ENCODE results near the gene CATSPERB. TPM values are rescaled to one million over a fixed set of nuclear protein-coding genes. Genes with fewer than 3 reads are reported as not detected.
"Not testable (repeated sequence)": the region's sequence is repeated elsewhere in the genome, so short reads cannot be mapped to it uniquely, and the experiment has no call there.

CATSPERB gene
- not detected in 2 replicates for total RNA-seq (2014; rRNA removed)
- not detected for polyA plus RNA-seq (2012)

- DNase-seq (ENCODE audit: low read depth), result no peak
Measured at GRCh38 chr14:91731986-91732385, at the start of gene CATSPERB. Gene CATSPERB (minus strand): TSS chr14:91732086. CDS start chr14:91729479, 2,607 bp downstream.

GRCh38 chr14:91780452-91780851 lies 48.6 kb upstream of the CATSPERB start:
- no peak for DNase-seq (ENCODE audit: low read depth)

GRCh38 chr14:91778217-91778616 lies 46.3 kb upstream of the CATSPERB start:
- no peak for DNase-seq (ENCODE audit: low read depth)

- no peak for DNase-seq (ENCODE audit: low read depth)
Measured at GRCh38 chr14:91774140-91775096, 42.5 kb upstream of the CATSPERB start.

GRCh38 chr14:91770185-91770584 lies 38.3 kb upstream of the CATSPERB start:
- no peak for DNase-seq (ENCODE audit: low read depth)

- peak; percentile 12 for DNase-seq (ENCODE audit: low read depth)
Measured at GRCh38 chr14:91755570-91756295, 23.8 kb upstream of the CATSPERB start.

GRCh38 chr14:91754819-91755218 lies 22.9 kb upstream of the CATSPERB start:
- no peak for DNase-seq (ENCODE audit: low read depth)

- no peak for DNase-seq (ENCODE audit: low read depth)
Measured at GRCh38 chr14:91754185-91754584, 22.3 kb upstream of the CATSPERB start.

GRCh38 chr14:91753501-91754128 lies 21.7 kb upstream of the CATSPERB start:
- no peak for DNase-seq (ENCODE audit: low read depth)

GRCh38 chr14:91752961-91753360 lies 21.1 kb upstream of the CATSPERB start:
- no peak for DNase-seq (ENCODE audit: low read depth)

- no peak for DNase-seq (ENCODE audit: low read depth)
Measured at GRCh38 chr14:91751719-91752118, 19.8 kb upstream of the CATSPERB start.

GRCh38 chr14:91750634-91751198 lies 18.8 kb upstream of the CATSPERB start:
- no peak for DNase-seq (ENCODE audit: low read depth)

GRCh38 chr14:91749868-91750267 lies 18.0 kb upstream of the CATSPERB start:
- DNase-seq (ENCODE audit: low read depth), result no peak

- no peak for DNase-seq (ENCODE audit: low read depth)
Measured at GRCh38 chr14:91748049-91748448, 16.2 kb upstream of the CATSPERB start.

- peak; percentile 21 for DNase-seq (ENCODE audit: low read depth)
Measured at GRCh38 chr14:91745344-91745743, 13.5 kb upstream of the CATSPERB start.

GRCh38 chr14:91744068-91744480 lies 12.2 kb upstream of the CATSPERB start:
- peak; percentile 17 for DNase-seq (ENCODE audit: low read depth)

- no peak for DNase-seq (ENCODE audit: low read depth)
Measured at GRCh38 chr14:91743305-91743653, 11.4 kb upstream of the CATSPERB start.

GRCh38 chr14:91742621-91743304 lies 10.9 kb upstream of the CATSPERB start:
- no peak for DNase-seq (ENCODE audit: low read depth)

- DNase-seq (ENCODE audit: low read depth), result not testable (repeated sequence)
Measured at GRCh38 chr14:91739867-91740266, 8.0 kb upstream of the CATSPERB start.

- DNase-seq (ENCODE audit: low read depth), result no peak
Measured at GRCh38 chr14:91737619-91738018, 5.7 kb upstream of the CATSPERB start.

- DNase-seq (ENCODE audit: low read depth), result no peak
Measured at GRCh38 chr14:91732859-91733477, 1.1 kb upstream of the CATSPERB start.

Data from LHCN-M2 (cell line).